ENCODE measurements around the gene NSMCE4A.

DNA sequence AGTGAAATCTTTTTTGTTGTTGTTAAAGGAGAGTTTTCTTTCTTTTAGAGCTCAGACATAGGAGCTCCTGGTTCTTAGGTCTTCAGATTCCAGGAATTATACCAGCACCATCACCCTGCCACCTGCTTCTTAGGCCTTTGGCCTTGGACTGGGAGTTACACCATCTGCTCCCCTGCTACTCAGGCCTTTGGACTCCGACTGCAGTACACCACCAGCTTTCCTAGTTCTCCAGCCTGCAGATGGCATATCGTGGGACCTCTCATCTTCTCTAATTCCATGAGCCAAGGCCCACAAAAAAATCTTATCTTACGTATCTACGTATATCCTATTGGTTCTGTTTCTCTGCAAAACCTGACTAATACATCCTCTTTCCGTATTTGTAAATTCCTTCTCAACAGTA lies 8.8 kb upstream of the NSMCE4A start:
- TF ChIP-seq, protein P1, sequence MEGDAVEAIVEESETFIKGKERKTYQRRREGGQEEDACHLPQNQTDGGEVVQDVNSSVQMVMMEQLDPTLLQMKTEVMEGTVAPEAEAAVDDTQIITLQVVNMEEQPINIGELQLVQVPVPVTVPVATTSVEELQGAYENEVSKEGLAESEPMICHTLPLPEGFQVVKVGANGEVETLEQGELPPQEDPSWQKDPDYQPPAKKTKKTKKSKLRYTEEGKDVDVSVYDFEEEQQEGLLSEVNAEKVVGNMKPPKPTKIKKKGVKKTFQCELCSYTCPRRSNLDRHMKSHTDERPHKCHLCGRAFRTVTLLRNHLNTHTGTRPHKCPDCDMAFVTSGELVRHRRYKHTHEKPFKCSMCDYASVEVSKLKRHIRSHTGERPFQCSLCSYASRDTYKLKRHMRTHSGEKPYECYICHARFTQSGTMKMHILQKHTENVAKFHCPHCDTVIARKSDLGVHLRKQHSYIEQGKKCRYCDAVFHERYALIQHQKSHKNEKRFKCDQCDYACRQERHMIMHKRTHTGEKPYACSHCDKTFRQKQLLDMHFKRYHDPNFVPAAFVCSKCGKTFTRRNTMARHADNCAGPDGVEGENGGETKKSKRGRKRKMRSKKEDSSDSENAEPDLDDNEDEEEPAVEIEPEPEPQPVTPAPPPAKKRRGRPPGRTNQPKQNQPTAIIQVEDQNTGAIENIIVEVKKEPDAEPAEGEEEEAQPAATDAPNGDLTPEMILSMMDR (IDR thresholded peaks at IDR 0.05; ENCODE audit: borderline replicate concordance, extremely low read depth, low read length, poor library complexity, severe bottlenecking) = no peak
- TF ChIP-seq EZH2 (IDR thresholded peaks at IDR 0.05; ENCODE audit: borderline replicate concordance, low read depth, low read length, severe bottlenecking) = no peak

All from DND-41 (cell line).